K562 (cell line): ENCODE data around the gene ITPR2. TPM values are rescaled to one million over a fixed set of nuclear protein-coding genes. Genes with fewer than 3 reads are reported as not detected.

Experiments used
- BRD4 ChIP-seq: fragments of 200-600 bp; sonication (generic); IDR thresholded peaks from 2 replicates; pipeline ENCODE4 v1.6.1; 2017; ENCODE audit warnings: inconsistent platforms
- FOXA1 ChIP-seq: fragments of 450-650 bp; IDR thresholded peaks from 2 replicates; pipeline ENCODE4 v1.6.1; 2016; ENCODE audit warnings: mild to moderate bottlenecking, borderline replicate concordance
- GABPB2 ChIP-seq: fragments of 250-450 bp; sonication (Bioruptor Pico); conservative IDR thresholded peaks from 2 replicates; pipeline ENCODE4 v1.5.1; 2021; ENCODE audit warnings: mild to moderate bottlenecking
- HDAC2 ChIP-seq: fragments of 450-650 bp; IDR thresholded peaks from 2 replicates; pipeline ENCODE4 v1.6.1; 2016; ENCODE audit warnings: mild to moderate bottlenecking
- KAT7 ChIP-seq: sonication (generic); formaldehyde crosslinking; IDR thresholded peaks from 2 replicates; pipeline ENCODE4 v1.8.0; 2022; ENCODE audit warnings: missing genetic modification reagents, mild to moderate bottlenecking, borderline replicate concordance
- KLF10 ChIP-seq: fragments of 250-450 bp; sonication (Bioruptor Pico); IDR thresholded peaks from 2 replicates; pipeline ENCODE4 v1.6.1; 2021; ENCODE audit warnings: matching md5 sums
- NBN ChIP-seq: fragments of 450-650 bp; IDR thresholded peaks from 2 replicates; pipeline ENCODE4 v1.6.1; 2016; ENCODE audit warnings: low read depth, mild to moderate bottlenecking
- NCOA2 ChIP-seq, 2 experiments: fragments of 450-650 bp; IDR thresholded peaks; 2 replicates each; pipeline ENCODE4 v1.6.1; 2018; ENCODE audit warnings: mild to moderate bottlenecking in 2 of 2, moderate library complexity in 1 of 2; ENCODE audit not compliant: partially characterized antibody in 2 of 2
- POLR2AphosphoS5 ChIP-seq: IDR thresholded peaks from 2 replicates; pipeline ENCODE4 v1.6.1; 2011; ENCODE audit warnings: mild to moderate bottlenecking, low read depth, low read length, moderate library complexity; ENCODE audit not compliant: control insufficient read depth, insufficient read depth
- RBM14 ChIP-seq: fragments of 200-400 bp; formaldehyde crosslinking; IDR thresholded peaks from 2 replicates; pipeline ENCODE4 v1.6.1; 2018; ENCODE audit warnings: low read depth, mild to moderate bottlenecking, low read length, moderate library complexity, borderline replicate concordance; ENCODE audit not compliant: insufficient read depth
- SMAD2 ChIP-seq: fragments of 150-350 bp; IDR thresholded peaks from 2 replicates; pipeline ENCODE4 v1.6.1; 2014; ENCODE audit warnings: low read depth, mild to moderate bottlenecking, low read length
- SMAD3 ChIP-seq: fragments of 450-650 bp; formaldehyde crosslinking; conservative IDR thresholded peaks from 2 replicates; pipeline ENCODE4 v1.4.0; 2020; ENCODE audit warnings: mild to moderate bottlenecking
- SMARCA4 ChIP-seq: fragments of 450-650 bp; IDR thresholded peaks from 2 replicates; pipeline ENCODE4 v1.6.1; 2016
- SREBF1 ChIP-seq: fragments of 150-350 bp; IDR thresholded peaks from 2 replicates; pipeline ENCODE4 v1.6.1; 2014; ENCODE audit warnings: antibody characterized with exemption, low read depth, low read length, borderline replicate concordance
- SRSF3 ChIP-seq: fragments of 200-400 bp; formaldehyde crosslinking; IDR thresholded peaks from 2 replicates; pipeline ENCODE4 v1.6.1; 2016; ENCODE audit warnings: mild to moderate bottlenecking, low read length, moderate library complexity; ENCODE audit not compliant: insufficient read depth
- XRCC3 ChIP-seq: fragments of 450-650 bp; IDR thresholded peaks from 2 replicates; pipeline ENCODE4 v1.6.1; 2017; ENCODE audit warnings: mild to moderate bottlenecking, moderate library complexity
- ZKSCAN3 ChIP-seq: fragments of 250-450 bp; sonication (Bioruptor Pico); IDR thresholded peaks from 2 replicates; pipeline ENCODE4 v1.4.0; 2020
- ZNF217 ChIP-seq: sonication (generic); formaldehyde crosslinking; IDR thresholded peaks from 2 replicates; pipeline ENCODE4 v1.8.0; 2022; ENCODE audit warnings: mild to moderate bottlenecking, missing genetic modification reagents
- polyA plus RNA-seq, 8 experiments: library from polyadenylated mRNA; depleted of rRNA in 4 of 8; stranded (reverse) in 5 of 8; unstranded in 3 of 8; fragments of >200 nt; fragmentation: Nextera tagmentation in 2 of 8; fragmentation: Illumina TruSeq in 1 of 8; extraction: Ambion mirVana in 2 of 8; extraction: Trizol in 1 of 8; gene quantifications; 2 replicates each; pipeline versions ENCODE4 v1.2.1 to v1.2.3, GENCODE V29; 2011 to 2014; ENCODE audit warnings: inconsistent platforms in 1 of 8, missing spikeins in 1 of 8
- total RNA-seq, 7 experiments: library from RNA; depleted of rRNA in 6 of 7; stranded (reverse); fragments of >200 nt in 6 of 7; fragmentation: Illumina TruSeq in 2 of 7; extraction: Trizol in 2 of 7; gene quantifications; 2 replicates each; pipeline versions ENCODE4 v1.2.1 to v1.2.3, GENCODE V29; 2011 to 2021; ENCODE audit warnings: low replicate concordance in 1 of 7
- TF ChIP-seq, protein P1 (sequence below): fragments of 450-650 bp; IDR thresholded peaks from 2 replicates; pipeline ENCODE4 v1.6.1; 2016; ENCODE audit warnings: low read depth, mild to moderate bottlenecking, moderate library complexity
- TF ChIP-seq, protein P2 (sequence below), 2 experiments: fragments of 450-650 bp; IDR thresholded peaks; 2 replicates each; pipeline ENCODE4 v1.6.1; 2016; ENCODE audit warnings: mild to moderate bottlenecking in 2 of 2, borderline replicate concordance in 1 of 2, low read depth in 1 of 2, moderate library complexity in 1 of 2
- TF ChIP-seq, protein P3 (sequence below): IDR thresholded peaks from 2 replicates; pipeline ENCODE4 v1.6.1; 2011; ENCODE audit not compliant: insufficient read length; ENCODE audit errors: extremely low read depth

Gene ITPR2
- total and polyA plus RNA-seq, 9 of the 15 experiments (the other 6 are each of a cell fraction or from before 2014, with no cell fraction given), result 0.21 to 3.3 (median 0.95) TPM

DNA sequence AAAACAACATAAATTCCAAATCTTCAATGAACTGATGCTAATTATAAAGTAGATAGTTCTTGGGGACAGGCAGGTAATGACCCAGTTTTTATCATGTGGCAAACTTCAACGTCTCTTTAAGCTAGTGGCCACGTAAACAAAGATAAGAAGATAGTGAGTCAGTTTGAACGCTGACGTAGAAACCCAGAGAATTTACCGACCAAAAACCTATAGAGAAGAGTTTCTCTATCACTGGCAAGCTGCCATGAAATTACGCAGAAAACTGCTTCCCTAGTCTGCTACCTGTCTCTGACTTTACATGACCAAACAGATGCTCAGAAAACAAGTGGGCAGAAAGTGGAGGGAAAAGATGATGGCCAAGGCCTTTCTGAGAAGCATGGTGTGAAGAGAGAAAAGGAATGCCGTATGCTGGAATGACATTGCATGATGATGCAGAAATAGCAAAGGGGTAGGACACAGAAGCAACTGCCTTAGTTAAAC, 136.3 kb downstream of the ITPR2 start (continued):
- TF ChIP-seq KLF10 (CRISPR knock-in tag), result 0 out of 2 replicates have a peak, but pooled peaks have one; percentile 11
- TF ChIP-seq ZNF217 (CRISPR knock-in tag), result no peak
- no peak for TF ChIP-seq FOXA1
- TF ChIP-seq RBM14, result no peak
- TF ChIP-seq BRD4, result no peak
- TF ChIP-seq NBN, result 0 out of 2 replicates have a peak, but pooled peaks have one; percentile 62
- peak; percentile 80 for TF ChIP-seq HDAC2
- TF ChIP-seq, protein P1, sequence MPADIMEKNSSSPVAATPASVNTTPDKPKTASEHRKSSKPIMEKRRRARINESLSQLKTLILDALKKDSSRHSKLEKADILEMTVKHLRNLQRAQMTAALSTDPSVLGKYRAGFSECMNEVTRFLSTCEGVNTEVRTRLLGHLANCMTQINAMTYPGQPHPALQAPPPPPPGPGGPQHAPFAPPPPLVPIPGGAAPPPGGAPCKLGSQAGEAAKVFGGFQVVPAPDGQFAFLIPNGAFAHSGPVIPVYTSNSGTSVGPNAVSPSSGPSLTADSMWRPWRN, result 0 out of 2 replicates have a peak, but pooled peaks have one; percentile 11
- TF ChIP-seq XRCC3, result no peak
- no peak for TF ChIP-seq POLR2AphosphoS5
- no peak for TF ChIP-seq SRSF3
- TF ChIP-seq, protein P2, sequence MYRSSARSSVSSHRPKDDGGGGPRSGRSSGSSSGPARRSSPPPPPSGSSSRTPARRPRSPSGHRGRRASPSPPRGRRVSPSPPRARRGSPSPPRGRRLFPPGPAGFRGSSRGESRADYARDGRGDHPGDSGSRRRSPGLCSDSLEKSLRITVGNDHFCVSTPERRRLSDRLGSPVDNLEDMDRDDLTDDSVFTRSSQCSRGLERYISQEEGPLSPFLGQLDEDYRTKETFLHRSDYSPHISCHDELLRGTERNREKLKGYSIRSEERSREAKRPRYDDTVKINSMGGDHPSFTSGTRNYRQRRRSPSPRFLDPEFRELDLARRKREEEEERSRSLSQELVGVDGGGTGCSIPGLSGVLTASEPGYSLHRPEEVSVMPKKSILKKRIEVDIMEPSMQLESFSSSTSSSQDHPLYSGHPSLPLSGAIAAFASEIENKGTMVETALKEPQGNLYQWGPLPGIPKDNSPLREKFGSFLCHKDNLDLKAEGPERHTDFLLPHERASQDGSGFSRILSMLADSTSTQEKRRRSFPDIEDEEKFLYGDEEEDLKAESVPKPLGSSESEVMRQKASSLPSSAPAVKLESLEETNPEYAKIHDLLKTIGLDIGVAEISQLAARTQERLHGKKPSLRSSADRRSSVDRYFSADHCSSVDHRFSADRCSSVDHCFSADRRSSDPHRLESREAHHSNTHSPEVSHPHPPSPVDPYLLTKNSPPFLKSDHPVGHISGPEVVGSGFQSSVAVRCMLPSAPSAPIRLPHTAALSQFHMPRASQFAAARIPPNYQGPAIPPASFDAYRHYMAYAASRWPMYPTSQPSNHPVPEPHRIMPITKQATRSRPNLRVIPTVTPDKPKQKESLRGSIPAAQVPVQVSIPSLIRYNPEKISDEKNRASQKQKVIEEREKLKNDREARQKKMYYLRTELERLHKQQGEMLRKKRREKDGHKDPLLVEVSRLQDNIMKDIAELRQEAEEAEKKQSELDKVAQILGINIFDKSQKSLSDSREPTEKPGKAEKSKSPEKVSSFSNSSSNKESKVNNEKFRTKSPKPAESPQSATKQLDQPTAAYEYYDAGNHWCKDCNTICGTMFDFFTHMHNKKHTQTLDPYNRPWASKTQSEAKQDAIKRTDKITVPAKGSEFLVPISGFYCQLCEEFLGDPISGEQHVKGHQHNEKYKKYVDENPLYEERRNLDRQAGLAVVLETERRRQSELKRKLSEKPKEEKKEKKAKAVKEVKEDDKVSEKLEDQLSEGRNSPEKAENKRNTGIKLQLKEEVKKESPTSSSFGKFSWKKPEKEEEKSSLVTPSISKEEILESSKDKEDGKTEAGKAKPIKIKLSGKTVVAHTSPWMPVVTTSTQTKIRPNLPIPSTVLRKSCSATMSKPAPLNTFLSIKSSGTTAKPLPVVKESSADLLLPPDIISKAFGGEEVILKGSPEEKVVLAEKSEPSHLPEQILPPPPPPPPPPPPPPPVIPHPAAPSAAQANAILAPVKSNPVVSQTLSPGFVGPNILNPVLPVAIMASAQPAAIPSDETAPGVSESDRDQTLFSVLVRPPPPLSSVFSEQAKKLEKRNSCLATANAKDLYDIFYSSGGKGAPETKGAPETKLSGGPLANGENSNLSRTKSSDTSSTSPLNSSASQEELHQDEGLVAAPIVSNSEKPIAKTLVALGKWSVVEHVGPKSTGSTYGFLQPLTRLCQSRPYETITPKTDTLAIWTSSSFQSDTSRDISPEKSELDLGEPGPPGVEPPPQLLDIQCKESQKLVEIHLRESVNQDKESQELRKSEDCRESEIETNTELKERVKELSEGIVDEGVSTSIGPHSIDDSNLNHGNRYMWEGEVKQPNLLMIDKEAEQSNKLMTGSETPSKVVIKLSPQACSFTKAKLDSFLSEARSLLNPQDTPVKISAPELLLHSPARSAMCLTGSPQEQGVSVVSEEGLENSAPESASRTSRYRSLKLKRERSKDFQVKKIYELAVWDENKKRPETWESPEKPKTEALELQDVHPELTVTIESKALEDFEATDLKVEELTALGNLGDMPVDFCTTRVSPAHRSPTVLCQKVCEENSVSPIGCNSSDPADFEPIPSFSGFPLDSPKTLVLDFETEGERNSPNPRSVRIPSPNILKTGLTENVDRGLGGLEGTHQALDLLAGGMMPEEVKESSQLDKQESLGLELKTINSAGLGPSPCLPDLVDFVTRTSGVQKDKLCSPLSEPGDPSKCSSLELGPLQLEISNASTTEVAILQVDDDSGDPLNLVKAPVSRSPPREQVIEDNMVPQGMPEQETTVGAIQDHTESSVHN (IDR thresholded peaks at IDR 0.05; ENCODE audit: borderline replicate concordance in 1 of 2, low read depth in 1 of 2), result 0 out of 4 replicates have a peak, but pooled peaks of 1 of the 2 experiments have one; percentile 60
- TF ChIP-seq SMAD3 (CRISPR knock-in tag), result 0 out of 2 replicates have a peak, but pooled peaks have one; percentile 53
- TF ChIP-seq KAT7 (CRISPR knock-in tag), result no peak
- no peak for TF ChIP-seq GABPB2 (CRISPR knock-in tag)
- no peak for TF ChIP-seq NCOA2 (IDR thresholded peaks at IDR 0.05; ENCODE audit: partially characterized antibody in 2 of 2)
- TF ChIP-seq SMAD2, result no peak
- TF ChIP-seq, protein P3, sequence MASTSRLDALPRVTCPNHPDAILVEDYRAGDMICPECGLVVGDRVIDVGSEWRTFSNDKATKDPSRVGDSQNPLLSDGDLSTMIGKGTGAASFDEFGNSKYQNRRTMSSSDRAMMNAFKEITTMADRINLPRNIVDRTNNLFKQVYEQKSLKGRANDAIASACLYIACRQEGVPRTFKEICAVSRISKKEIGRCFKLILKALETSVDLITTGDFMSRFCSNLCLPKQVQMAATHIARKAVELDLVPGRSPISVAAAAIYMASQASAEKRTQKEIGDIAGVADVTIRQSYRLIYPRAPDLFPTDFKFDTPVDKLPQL, result no peak
- TF ChIP-seq SMARCA4, result peak; percentile 81; the same call in 1 of the 2 replicates
- no peak for TF ChIP-seq SREBF1
- no peak for TF ChIP-seq ZKSCAN3
